Nephron progenitor cell (in vitro differentiated cells): ENCODE measurements around the gene GOLGA5.

Source experiments
- DNase-seq: peaks from one replicate; pipeline ENCODE4 v3.0.0; 2021
- H3K27ac Mint-ChIP-seq: 2 replicates; pipeline ENCODE4 v1.8.0; 2021; ENCODE audit warnings: mild to moderate bottlenecking, moderate library complexity, mixed read lengths
- H3K27me3 Mint-ChIP-seq: 2 replicates; pipeline ENCODE4 v1.8.0; 2021; ENCODE audit warnings: mild to moderate bottlenecking, low read depth, mixed read lengths; ENCODE audit not compliant: poor library complexity
- H3K36me3 Mint-ChIP-seq: 2 replicates; pipeline ENCODE4 v1.8.0; 2021; ENCODE audit warnings: low read depth, mixed read lengths
- H3K4me1 Mint-ChIP-seq: 2 replicates; pipeline ENCODE4 v1.8.0; 2021; ENCODE audit warnings: mixed read lengths
- H3K4me3 Mint-ChIP-seq: 2 replicates; pipeline ENCODE4 v1.8.0; 2021; ENCODE audit warnings: mild to moderate bottlenecking, moderate library complexity, mixed read lengths
- H3K9me3 Mint-ChIP-seq: 2 replicates; pipeline ENCODE4 v1.8.0; 2021; ENCODE audit warnings: mild to moderate bottlenecking, moderate library complexity, mixed read lengths
- CTCF ChIP-seq: fragments of 200-600 bp; sonication (generic); IDR thresholded peaks from 2 replicates; pipeline ENCODE4 v1.5.0; 2021; ENCODE audit warnings: antibody characterized with exemption

Gene GOLGA5

GRCh38 chr14:92888896-92889295 lies 94.8 kb downstream of the GOLGA5 start:
- TF ChIP-seq CTCF, result no peak
- Mint-ChIP-seq H3K4me3 (no peak overlapping the region), H3K9me3 (peaks cover 21% of the 10 kb centered on the region), H3K4me1 (peaks cover 11% of the 10 kb centered on the region), H3K27me3 (peaks cover 63% of the 10 kb centered on the region), H3K36me3 (no peaks in the 10 kb centered on the region), H3K27ac (no peak overlapping the region)
- no peak for DNase-seq
